Stimulated activated CD8-positive, alpha-beta memory T cell treated with anti-CD3 and anti-CD28 coated beads, Interleukin-7, amount 100 ng/mL, for 24 hours (primary cell): ENCODE results near the gene SFMBT1.

Source experiments
- DNase-seq: peaks from one replicate; pipeline ENCODE4 v3.0.0-alpha.2; 2020; ENCODE audit warnings: low read depth

SFMBT1 gene

DNA sequence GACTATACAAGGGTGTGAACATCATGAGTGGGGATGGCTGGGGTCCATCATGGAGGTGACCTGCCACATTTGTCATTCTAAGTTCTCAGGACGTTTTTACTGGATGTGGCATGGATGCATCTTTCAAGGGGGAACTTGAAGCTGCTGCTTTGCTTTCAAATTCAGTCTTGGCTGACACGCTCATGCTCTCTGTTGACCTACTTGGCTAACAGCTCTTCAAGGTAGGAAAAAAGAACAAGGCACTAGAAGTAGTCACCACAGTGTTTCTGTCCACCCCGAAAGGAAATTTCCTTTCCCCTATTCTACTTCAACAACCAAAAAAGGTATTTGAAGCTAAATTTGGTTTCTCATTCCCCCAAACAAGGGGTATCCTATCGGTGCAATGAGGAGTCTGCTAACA lies 163.5 kb downstream of the SFMBT1 start:
- no peak for DNase-seq

DNA sequence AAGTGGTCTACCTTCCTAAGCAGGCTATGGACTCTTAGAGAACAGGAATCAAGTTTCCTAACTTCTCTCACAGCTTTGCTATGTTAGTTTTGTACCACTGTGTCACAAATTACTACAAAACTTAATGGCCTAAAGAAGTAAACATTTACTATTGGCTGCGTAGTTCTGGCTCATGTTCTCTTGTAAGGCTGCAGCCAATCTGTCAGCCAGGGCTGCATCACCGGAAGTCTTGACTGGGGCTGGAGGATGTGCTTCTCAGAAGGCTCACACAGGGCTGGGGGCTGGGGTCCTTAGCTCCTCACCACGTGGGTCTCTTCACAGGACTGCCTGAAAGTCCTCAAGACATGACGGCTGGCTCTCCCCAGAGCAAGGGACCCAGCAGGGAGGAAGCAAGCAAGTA lies 164.0 kb downstream of the SFMBT1 start:
- no peak for DNase-seq

DNA sequence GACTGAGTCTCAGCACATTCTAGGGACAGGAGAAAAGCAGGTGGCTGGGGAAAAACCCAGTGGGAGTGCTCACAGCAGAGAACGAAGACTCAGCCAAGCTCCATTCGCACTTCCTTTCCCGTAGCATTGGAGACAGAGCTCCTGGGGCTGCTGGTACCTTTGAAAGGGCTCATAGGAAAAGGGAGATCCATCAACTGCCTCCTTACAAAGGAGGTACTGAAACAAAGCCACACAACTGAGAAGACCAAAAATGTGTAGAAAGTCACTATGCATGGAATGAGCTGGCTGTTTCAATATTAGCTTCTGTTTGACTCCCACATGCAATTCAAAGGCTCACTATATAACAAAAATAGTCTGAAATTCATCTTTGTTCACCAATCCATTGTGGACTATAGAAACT lies 165.4 kb downstream of the SFMBT1 start:
- DNase-seq = no peak

DNA sequence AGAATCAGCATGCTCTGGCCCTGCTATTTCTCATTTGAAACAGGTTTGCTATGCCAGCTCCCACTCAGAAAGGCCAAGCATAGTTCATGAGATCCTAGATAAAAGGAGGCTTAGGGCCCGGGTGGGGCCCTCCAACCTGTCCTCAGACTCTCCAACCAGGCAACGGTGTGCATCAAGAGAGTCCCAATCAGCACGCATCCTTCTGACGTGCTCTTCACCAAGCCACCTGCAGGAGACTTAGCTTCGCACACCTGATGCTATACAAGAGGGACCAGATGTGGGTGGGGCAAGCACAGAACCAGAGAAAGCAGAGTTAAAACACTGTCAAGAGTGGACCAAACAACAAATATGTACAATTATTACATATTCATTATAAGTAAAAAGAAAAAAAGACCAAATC lies 165.8 kb downstream of the SFMBT1 start:
- no peak for DNase-seq

DNA sequence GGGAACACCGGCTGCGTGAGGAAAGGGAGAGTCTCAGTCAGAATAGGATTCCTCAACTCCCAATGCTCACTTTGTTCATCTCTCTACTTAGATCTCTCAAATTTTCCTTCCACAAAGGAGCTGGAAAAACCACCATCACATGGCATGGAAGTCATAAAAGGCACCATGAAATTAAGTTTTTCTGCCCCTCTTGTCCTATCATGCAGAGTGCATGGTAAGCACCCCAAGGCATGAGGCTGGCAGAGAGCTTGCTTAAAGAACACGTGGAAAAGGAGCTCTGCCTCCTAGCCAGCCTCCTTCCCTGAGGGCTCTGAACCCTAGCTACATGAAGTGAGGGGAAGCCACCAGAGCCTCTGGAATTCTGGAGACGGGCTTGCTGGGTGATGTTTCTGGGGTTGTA lies 166.3 kb downstream of the SFMBT1 start:
- DNase-seq = no peak

DNA sequence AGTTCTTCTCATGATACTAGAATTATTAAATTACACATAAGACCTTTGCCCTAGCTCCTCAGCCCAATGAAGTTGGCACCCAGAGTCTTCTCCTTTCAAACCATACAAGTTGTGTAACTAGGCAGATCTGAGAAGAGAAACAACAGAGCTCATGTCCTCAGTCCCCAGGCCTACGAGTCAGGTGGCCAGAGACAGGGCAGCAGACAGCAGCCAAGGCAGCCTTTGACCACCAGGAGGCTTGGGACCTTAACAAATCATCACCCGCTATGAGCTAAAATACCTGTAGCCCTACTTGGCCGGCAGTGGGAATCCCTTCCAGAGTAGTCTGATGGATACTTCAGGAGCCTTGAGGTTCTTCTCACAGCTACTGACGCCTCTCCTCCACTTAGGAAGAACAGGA lies 166.8 kb downstream of the SFMBT1 start:
- DNase-seq = no peak

DNA sequence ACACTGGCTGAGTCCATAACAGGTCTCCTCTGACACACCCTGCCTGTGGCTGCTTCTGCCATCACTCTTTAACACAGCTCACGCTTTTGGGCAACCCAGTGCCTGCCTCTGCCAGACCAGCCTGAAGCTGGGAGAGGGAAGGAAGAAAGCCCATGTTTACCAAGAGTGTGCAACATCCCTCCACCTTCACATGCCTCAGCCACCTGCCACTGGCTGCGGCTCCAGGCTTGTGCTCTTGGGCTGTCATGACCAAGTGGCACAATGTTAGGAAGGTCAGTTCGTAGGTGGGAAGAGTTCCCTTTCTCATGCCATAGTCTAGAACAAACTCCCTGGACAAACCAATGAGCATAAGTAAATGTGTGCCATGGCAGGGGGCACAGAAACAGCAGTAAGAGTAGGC lies 168.8 kb downstream of the SFMBT1 start:
- no peak for DNase-seq

DNA sequence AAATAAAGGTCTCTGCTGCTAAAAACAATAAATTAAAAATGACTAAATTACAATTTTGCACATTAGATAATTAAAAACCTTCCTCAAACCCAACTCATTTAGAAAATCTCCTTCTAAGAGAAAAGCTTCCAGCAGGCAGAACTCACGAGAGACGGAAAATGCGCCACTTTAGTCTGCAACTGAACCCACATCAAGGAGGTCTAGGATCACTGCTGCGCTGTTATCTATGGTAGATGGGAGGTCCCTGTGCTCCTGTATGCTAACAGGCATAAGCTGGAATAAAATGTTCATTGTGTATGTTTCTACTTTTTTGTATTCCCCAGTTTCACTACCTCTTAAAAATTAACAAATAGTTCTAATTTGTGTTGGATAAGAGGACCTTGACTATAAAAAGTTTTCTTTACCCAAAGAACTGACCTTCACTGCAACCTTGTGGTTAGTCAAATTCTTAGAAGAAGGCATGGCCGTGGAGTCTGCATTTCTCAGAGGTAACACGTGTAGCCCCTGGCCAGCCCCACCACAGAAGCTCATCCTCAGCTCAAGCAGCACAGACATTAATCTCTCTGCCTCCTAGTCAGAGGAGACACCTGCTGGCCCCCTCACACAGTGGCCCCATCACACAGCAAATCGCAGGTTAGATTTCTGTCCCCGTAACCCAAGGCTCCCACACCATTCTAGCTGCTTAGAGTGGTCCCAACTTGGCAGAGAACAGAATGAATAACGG lies 170.8 kb downstream of the SFMBT1 start:
- no peak for DNase-seq

DNA sequence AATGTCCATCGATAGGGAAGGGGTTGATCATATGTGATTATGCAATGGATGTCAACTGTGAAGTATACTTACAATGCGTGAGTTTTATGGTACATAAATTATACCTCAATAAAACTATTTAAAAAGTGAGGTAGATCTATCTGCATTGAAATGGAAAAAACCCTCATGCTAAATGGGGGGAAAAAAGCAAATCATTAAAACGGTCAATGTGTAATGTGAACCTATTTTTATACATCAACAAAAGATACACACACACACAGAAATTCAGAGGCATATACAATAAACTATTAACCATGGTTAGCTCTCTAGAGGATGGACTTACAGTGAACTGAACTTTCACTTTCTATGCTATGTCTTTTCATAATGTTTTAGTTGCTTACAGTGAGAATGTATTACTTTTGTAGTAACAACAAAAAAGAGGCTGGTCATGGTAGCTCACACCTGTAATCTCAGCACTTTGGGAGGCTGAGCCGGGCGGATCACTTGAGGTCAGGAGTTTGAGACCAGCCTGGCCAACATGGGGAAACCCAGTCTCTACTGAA lies 171.6 kb downstream of the SFMBT1 start:
- no peak for DNase-seq

DNA sequence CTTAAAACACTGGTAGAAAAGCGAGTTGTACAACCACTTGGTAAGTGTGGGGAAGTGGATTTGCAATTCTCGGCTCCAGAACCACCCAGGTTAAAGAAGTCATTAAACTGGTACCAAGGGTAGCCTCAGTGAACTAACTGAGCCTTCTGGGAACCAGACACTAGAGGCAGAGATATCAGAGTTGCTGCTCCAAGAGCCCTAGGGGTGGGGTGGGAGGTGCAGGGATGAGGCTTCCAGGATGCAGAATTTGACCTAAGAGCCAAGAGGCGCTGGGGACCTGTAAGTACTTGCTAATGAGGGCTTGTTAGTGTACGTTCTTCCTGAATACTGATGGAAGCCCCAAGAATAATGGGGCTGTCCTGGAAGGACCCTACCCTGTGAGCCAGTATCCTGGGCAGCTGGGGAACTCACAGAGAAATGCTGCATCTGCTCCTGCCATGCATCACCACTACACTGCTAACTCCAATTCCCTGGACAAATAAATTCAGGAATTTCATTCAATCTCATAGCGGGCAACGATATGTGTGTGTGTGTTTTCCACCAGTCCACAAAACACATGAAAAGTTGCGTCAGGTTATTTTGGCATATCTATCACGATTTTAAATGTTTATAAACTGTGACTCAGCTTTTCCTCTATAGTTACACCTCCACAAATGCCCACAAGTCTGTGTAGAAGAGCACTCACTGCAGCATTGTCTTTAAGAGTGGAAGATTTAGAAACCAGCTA lies 172.3 kb downstream of the SFMBT1 start:
- no peak for DNase-seq

DNA sequence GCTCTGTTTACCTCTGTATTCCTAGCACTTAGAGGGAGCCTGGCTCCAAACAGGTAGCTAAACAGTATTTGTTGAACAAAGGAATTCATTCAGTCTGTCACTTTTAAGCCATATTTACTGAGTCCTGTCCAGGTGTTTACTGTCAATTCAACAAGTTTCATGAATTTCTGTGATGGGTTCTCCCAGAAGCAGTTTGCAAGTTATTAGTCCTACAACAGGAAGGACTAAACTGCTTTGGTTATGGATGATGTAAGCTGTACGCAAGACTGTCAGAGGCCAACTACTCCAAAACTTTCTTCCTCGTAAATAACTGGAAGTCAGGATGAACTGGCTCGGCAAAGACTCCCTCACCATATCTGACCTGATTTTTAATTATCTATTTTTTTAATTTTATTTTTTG lies 173.6 kb downstream of the SFMBT1 start:
- no peak for DNase-seq

DNA sequence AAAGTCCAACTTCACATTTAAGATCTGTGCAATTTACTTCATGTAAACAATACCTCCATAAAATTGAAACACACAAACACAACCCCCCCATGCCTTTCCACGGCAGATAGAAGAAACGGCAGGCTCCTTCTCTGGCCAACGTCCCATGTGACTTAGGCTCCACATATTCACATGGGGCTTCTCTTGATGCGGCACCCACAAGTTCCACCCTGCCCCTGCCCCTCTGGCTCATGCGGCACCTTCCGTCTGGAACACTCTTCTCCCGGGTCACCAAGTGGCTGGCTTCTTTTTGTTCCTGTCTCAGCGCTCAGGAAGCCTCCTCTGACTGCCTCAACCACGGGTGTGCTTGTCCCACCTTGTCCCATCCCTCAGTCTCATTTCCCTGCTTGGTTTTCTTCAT lies 174.1 kb downstream of the SFMBT1 start:
- DNase-seq = no peak

DNA sequence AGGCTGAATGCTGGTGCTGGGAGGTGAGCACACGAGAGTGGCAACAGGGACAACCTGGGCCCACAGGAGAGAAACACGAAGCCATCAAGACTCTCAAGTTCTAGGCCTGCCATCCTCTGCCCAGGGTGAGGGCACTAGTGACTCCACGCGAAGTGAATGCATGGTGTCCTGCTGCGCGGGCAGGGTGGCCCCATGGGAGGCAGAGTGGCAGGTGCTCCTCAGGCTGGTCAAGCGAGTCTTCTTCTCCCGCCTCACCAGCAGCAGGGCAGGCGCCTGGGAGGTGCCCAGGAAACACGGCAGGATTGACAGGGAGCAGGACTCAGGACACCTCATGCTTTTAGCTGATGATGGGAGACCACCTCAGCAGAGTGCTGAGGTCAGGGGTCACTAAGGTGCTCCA lies 175.4 kb downstream of the SFMBT1 start:
- no peak for DNase-seq

DNA sequence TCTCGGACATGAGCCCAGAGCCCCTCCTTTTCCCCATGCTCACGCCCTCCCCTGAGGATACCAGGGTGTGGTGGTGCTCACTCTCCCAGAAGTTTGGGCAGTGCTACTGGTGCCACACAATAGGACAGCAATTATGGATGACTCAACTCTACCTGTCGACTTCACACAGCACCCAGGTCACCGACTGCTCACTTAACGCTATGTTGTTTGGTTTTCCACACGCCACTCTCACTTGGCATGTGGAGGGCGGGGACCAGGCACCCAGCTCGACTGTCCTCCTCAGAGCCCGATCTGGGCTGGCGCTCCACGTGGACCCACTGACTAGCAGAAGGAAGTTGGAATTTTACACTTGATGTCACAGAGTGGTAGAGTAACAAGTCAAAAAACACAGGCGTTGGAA lies 179.4 kb downstream of the SFMBT1 start:
- no peak for DNase-seq

DNA sequence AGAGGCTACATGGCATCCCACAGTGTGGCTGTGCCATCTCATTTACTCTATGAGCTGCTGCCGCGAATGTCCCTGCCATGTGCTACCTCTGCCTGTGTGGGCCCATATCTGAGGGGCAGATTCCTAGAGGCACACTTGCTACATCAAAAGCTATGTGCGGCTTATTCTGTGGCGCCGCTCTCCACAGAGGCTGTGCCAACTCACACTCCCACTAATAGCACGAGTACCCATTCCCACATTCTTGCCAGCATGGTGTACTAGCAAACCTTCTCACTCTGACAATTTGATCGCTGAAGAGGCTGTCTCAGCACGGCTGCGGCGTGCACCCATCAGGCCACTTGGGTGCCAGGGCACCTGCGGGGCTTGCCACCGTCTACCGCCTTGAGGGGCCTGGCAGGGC lies 179.9 kb downstream of the SFMBT1 start:
- no peak for DNase-seq

DNA sequence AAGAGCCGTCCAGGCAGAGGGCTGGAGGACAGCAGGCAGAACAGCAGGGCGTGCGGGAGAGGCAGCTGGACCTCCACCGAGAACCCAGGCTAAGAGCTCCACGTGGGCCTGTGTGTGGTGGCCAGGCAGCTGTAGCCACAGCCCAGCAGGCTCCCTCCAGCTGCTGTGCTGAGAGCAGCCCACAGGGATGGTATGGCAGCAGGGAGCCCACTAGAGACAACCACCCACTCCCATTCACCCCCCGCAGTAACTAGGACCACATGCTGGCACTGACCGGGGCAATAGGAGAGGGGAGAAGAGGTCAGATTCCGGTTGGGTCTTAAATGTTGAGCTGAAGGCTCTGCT lies 185.5 kb downstream of the SFMBT1 start:
- DNase-seq = no peak

DNA sequence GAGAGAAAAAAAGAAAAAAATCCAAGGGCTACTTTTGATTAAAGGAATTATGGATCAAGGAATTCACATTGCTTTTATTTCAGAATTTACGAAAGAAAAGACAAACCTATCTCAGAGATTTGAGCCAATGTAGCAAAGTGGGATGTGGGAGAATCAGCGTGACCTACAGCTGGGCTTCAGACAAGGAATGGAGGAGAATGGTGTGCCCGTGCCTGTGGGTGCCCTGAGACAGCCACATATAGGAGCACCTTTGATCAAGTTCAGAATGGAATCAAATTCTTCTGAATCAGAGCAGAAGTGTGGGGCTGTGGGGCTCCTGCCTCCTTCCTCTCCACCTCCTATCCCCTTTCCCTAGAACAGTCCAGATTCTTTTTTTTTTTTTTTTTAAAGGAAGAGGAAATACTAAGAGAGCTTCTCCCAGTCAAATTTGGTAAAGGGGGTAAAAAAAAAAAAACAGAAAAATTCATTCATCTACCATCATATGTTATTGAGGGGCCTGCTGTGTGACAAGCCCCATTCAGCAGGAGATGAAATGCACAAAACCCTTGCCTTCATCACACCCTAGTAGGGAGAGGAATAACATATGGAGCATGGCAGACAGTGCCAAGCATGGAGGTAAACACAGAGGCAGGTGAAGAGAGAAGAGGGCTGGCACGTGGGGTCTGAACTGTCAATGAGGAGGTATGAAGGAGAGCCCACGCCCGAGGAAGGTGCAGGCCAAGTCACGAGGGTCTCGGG lies 186.0 kb downstream of the SFMBT1 start:
- no peak for DNase-seq

DNA sequence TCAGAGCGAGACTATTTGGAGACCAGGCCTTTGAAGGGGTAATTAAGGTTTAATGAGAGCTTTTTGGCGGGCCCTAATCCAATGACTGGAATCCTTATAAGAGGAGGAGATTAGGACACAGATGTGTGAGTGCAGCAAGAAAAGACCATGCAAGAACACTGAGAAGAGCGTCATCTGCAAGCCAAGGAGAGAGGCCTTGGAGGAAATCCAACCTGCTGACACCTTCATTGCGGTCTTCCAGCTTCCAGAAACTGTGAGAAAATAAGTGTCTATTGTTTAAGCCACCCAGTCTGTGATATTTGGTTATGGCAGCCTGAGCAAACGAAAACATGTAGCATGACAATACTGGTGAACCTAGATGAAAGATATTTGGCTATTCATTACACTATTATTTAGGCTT lies 188.0 kb downstream of the SFMBT1 start:
- no peak for DNase-seq

DNA sequence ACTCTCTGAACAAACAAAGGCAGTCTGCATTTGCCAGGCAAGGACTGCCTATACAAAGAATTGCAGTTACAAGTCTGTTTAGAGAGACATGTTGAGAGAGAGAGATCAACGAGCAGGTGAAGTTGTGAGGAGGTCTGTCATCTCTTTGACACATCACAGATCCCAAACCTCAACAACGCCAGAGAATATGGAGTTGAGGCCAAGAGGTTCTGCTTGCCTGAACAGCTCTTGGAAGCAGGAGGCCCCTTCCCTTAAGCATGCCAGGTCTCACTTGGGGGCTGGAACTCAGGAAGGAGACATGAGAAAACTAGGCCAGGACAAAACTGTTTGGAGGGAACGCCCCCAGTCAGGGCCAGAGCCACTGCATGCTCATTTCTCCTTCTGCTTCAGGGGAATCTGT lies 188.7 kb downstream of the SFMBT1 start:
- no peak for DNase-seq

DNA sequence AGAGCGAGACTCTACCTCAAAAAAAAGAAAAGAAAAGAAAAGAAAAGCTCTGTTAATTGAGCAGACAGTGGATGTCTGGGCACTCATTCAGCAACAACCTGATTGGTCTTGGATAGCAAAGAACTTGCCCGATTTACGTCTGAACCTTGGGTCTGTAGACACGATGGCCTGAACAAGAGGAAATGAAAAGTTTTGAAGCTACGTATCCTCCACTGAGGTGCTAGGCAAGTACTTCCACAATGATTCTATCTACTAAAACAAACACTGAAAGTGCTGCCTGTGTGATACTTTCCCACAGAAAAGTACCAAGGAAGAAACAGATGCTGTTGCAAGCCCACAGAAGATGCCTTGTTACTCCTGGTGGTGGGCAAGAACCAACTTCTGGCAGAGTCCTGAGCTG lies 189.2 kb downstream of the SFMBT1 start:
- no peak for DNase-seq

DNA sequence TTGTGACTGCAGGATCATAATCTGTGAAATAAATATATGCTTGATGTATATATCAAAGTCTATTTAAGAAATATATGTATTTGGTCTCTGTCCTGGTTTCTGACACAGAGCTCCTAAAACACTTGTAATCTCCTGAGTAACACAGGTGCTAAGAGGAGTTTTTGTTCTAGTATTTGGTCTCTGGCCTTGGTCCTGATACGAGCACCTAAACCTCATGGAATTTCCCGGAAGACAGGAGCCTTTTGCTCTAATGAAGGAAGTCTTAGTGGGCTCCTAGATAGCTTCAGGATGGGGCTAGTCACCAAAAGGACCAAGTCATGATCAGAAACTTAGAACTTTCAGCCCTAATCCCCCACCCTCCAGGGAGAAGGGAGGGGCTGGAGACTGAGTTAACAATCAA lies 191.9 kb downstream of the SFMBT1 start:
- no peak for DNase-seq
